B cell (primary cell): ENCODE data around the gene MAFG. TPM values are rescaled to one million over a fixed set of nuclear protein-coding genes. Genes with fewer than 3 reads are reported as not detected.

ENCODE experiments used
- ATAC-seq: fragments of 200-7000 bp; cut with Tn5 transposase; one replicate; pipeline ENCODE4 v1.10.0; 2021; ENCODE audit warnings: low read depth, mild to moderate bottlenecking, moderate number of reproducible peaks, moderate library complexity
- CTCF ChIA-PET: fragments of 350-600 bp; sonication (Branson Sonifier 250); formaldehyde crosslinking; loops from one replicate; lab custom pipeline; 2021; ENCODE audit warnings: antibody characterized with exemption, inconsistent platforms; lab: Charles Lee
- POLR2A ChIA-PET: fragments of 350-600 bp; sonication (Branson Sonifier 250); formaldehyde crosslinking; loops from one replicate; lab custom pipeline; 2021; ENCODE audit warnings: antibody characterized with exemption; lab: Charles Lee
- DNase-seq: peaks from one replicate; pipeline ENCODE4 v3.0.0; 2013
- H2AFZ ChIP-seq: 2 replicates; pipeline ENCODE4 v1.6.1; 2012; ENCODE audit warnings: mild to moderate bottlenecking, low read depth, low read length; ENCODE audit not compliant: insufficient read depth, poor library complexity, severe bottlenecking
- H3K27ac ChIP-seq, 2 donors: 1 replicate in 1 of 2; 2 replicates in 1 of 2; pipeline ENCODE4 v1.5.1; 2012 to 2013; ENCODE audit warnings: low read length in 2 of 2, mild to moderate bottlenecking in 2 of 2, moderate library complexity in 1 of 2
- H3K27me3 ChIP-seq, 4 experiments: fragments of 200-600 bp in 1 of 4; sonication (generic) in 1 of 4; replicated peaks in 1 of 4; 1 replicate in 2 of 4; 2 replicates in 2 of 4; pipeline versions ENCODE4 v1.6.1 to v1.7.0; 2013 to 2016; ENCODE audit warnings: low read length in 3 of 4, mild to moderate bottlenecking in 2 of 4, mixed read lengths in 1 of 4, moderate library complexity in 1 of 4; ENCODE audit not compliant: insufficient read depth in 4 of 4, control insufficient read depth in 3 of 4; ENCODE audit errors: control extremely low read depth in 1 of 4
- H3K36me3 ChIP-seq, 2 experiments: replicated peaks in 1 of 2; 1 replicate in 1 of 2; 2 replicates in 1 of 2; pipeline versions ENCODE4 v1.6.1 to v1.7.1; 2013; ENCODE audit warnings: low read length in 1 of 2; ENCODE audit not compliant: insufficient read depth in 2 of 2, control insufficient read depth in 1 of 2; ENCODE audit errors: control extremely low read depth in 1 of 2, extremely low read depth in 1 of 2
- H3K4me1 ChIP-seq, 2 donors: fragments of 200-600 bp in 1 of 2; sonication (generic) in 1 of 2; 1 replicate in 1 of 2; 2 replicates in 1 of 2; pipeline versions ENCODE4 v1.5.1 to v1.6.1; 2013 to 2017; ENCODE audit warnings: low read length in 2 of 2; ENCODE audit not compliant: control insufficient read depth in 2 of 2, insufficient read depth in 2 of 2
- H3K4me2 ChIP-seq: replicated peaks from 2 replicates; pipeline ENCODE3; 2012; ENCODE audit warnings: mild to moderate bottlenecking, low read depth, low read length; ENCODE audit not compliant: poor library complexity, severe bottlenecking
- H3K4me3 ChIP-seq, 5 experiments: fragments of 200-600 bp in 1 of 5; sonication (generic) in 1 of 5; 1 replicate in 3 of 5; 2 replicates in 2 of 5; pipeline versions ENCODE4 v1.5.1 to v1.7.0; 2011 to 2016; ENCODE audit warnings: low read length in 4 of 5, mild to moderate bottlenecking in 4 of 5, low read depth in 2 of 5, control low read depth in 1 of 5, moderate library complexity in 1 of 5; ENCODE audit not compliant: insufficient read depth in 1 of 5; ENCODE audit errors: control extremely low read depth in 1 of 5, extremely low read depth in 1 of 5
- H3K79me2 ChIP-seq: fragments of 200-600 bp; sonication (generic); one replicate; pipeline ENCODE4 v1.6.0; 2016; ENCODE audit warnings: low read length; ENCODE audit not compliant: control insufficient read depth, insufficient read depth
- H3K9ac ChIP-seq: fragments of 200-600 bp; sonication (generic); 2 replicates; pipeline ENCODE4 v1.6.1; 2017; ENCODE audit warnings: mild to moderate bottlenecking, low read length, moderate library complexity
- H3K9me3 ChIP-seq, 3 donors: one replicate each; pipeline versions ENCODE4 v1.6.1 to v1.7.1; 2013; ENCODE audit warnings: low read length in 2 of 3; ENCODE audit not compliant: control insufficient read depth in 2 of 3, insufficient read depth in 1 of 3; ENCODE audit errors: control extremely low read depth in 1 of 3
- H4K20me1 ChIP-seq: 2 replicates; pipeline ENCODE4 v1.6.0; 2012; ENCODE audit warnings: mild to moderate bottlenecking, low read length; ENCODE audit not compliant: insufficient read depth, control insufficient read depth, poor library complexity, severe bottlenecking
- H3K27ac Mint-ChIP-seq: one replicate; pipeline ENCODE4 v1.8.0; 2021; ENCODE audit warnings: mixed read lengths
- H3K27me3 Mint-ChIP-seq: one replicate; pipeline ENCODE4 v1.8.0; 2021; ENCODE audit warnings: mixed read lengths
- H3K4me1 Mint-ChIP-seq: one replicate; pipeline ENCODE4 v1.8.0; 2021; ENCODE audit warnings: mixed read lengths
- H3K4me3 Mint-ChIP-seq: one replicate; pipeline ENCODE4 v1.8.0; 2021; ENCODE audit warnings: mixed read lengths
- H3K9me3 Mint-ChIP-seq: one replicate; pipeline ENCODE4 v1.8.0; 2022; ENCODE audit warnings: mixed read lengths; ENCODE audit not compliant: insufficient read depth
- CTCF ChIP-seq: fragments of 200-600 bp; IDR thresholded peaks from one replicate; pipeline ENCODE4 v1.8.0; 2022; ENCODE audit warnings: antibody characterized with exemption, mild to moderate bottlenecking
- EZH2 ChIP-seq: IDR thresholded peaks from 2 replicates; pipeline ENCODE4 v1.6.1; 2012; ENCODE audit warnings: borderline replicate concordance, low read depth, mild to moderate bottlenecking, moderate library complexity, low read length; ENCODE audit not compliant: insufficient read depth, poor library complexity, severe bottlenecking
- WGBS: methylation state at CpG from one replicate; pipeline ENCODE4 v1.1.5; 2013; ENCODE audit warnings: missing lambda C conversion rate; ENCODE audit not compliant: insufficient coverage; 5-methylcytosine and 5-hydroxymethylcytosine counted together
- intact Hi-C: fragments of 100-400 bp; cut with micrococcal nuclease; formaldehyde crosslinking; loops from one replicate; pipeline ENCODE4 v1.10.0; 2022
- polyA plus RNA-seq: library from polyadenylated mRNA; depleted of rRNA; stranded (reverse); fragments of >200 nt; gene quantifications from 2 replicates; pipeline ENCODE4 v1.2.3, GENCODE V29; 2012
- total RNA-seq, 2 donors: library from RNA; stranded (reverse); fragments of 120-200 nt in 1 of 2; gene quantifications; 1 replicate in 1 of 2; 2 replicates in 1 of 2; pipeline versions ENCODE4 v1.2.3 to v1.2.4, GENCODE V29; 2013 to 2022

Gene MAFG
- total and polyA plus RNA-seq, 2 donors (not counting 1 experiment from before 2014, with no cell fraction given) = 11.4 to 27.9 TPM

- Histone ChIP-seq H3K27ac (no peak overlapping the region), H4K20me1 (no peaks in the 10 kb centered on the region), H2AFZ (no peak overlapping the region), H3K27me3 (peaks cover 0 to 5% (median 0%) of the 10 kb centered on the region in 4 experiments), H3K36me3 (no peaks in the 10 kb centered on the region), H3K9ac (no peak overlapping the region), H3K4me3 (no peak overlapping the region), H3K9me3 (no peaks in the 10 kb centered on the region), H3K4me1 (peaks cover 10 to 14% of the 10 kb centered on the region in 2 donors), H3K79me2 (no peaks in the 10 kb centered on the region), H3K4me2 (no peak overlapping the region)
- intact Hi-C loops = no loop called here
- no peak for ATAC-seq
- ChIA-PET POLR2A (no interaction called here), CTCF (interaction anchor here (0.7 kb wide), 1 partner anchor 141 kb away, joined by 3 read pairs; no protein-coding TSS in a partner anchor)
- Mint-ChIP-seq H3K4me3 (no peak overlapping the region), H3K4me1 (peaks cover 11% of the 10 kb centered on the region), H3K9me3 (no peaks in the 10 kb centered on the region), H3K27ac (no peak overlapping the region), H3K27me3 (peaks cover 7% of the 10 kb centered on the region)
- 96% methylated on average over 32 of the region's 38 CpGs for WGBS
- TF ChIP-seq EZH2 = no peak
- no peak for TF ChIP-seq CTCF
- DNase-seq = no peak
These were observed 7.5 kb upstream of the MAFG start for GRCh38 chr17:81934850-81935708.

GRCh38 chr17:81934098-81934757 lies 6.7 kb upstream of the MAFG start:
- no peak for TF ChIP-seq CTCF
- no peak for TF ChIP-seq EZH2

More at GRCh38 chr17:81934098-81934757, 6.7 kb upstream of the MAFG start:
- Mint-ChIP-seq H3K4me1 (peaks cover 11% of the 10 kb centered on the region), H3K27ac (no peak overlapping the region), H3K27me3 (peaks cover 7% of the 10 kb centered on the region), H3K9me3 (no peaks in the 10 kb centered on the region), H3K4me3 (no peak overlapping the region)
- no peak overlapping the region for H3K4me2 ChIP-seq
- ChIA-PET POLR2A (no interaction called here), CTCF (no interaction called here)
- ATAC-seq (no peak), DNase-seq (no peak)
- no peak overlapping the region for H3K9ac ChIP-seq
- H3K4me3 ChIP-seq = no peak overlapping the region
- no peak overlapping the region for H2AFZ ChIP-seq
- peaks cover 10 to 14% of the 10 kb centered on the region in 2 donors for H3K4me1 ChIP-seq
- WGBS = 97% methylated on average over 21 of the region's 23 CpGs
- no peaks in the 10 kb centered on the region for H3K79me2 ChIP-seq
- H3K27ac ChIP-seq = no peak overlapping the region
- no peaks in the 10 kb centered on the region for H3K36me3 ChIP-seq
- no peaks in the 10 kb centered on the region for H4K20me1 ChIP-seq
- intact Hi-C loops = no loop called here
- H3K27me3 ChIP-seq = peaks cover 0 to 11% (median 2%) of the 10 kb centered on the region in 4 experiments
- H3K9me3 ChIP-seq = no peaks in the 10 kb centered on the region
